HG03558 (cell line): ENCODE data around the gene MGA.

ENCODE experiments used
- ATAC-seq: cut with Tn5 transposase; IDR thresholded peaks from one replicate; pipeline ENCODE4 v1.9.1; 2021; ENCODE audit warnings: moderate number of reproducible peaks; ENCODE audit not compliant: unreplicated experiment; ENCODE audit errors: extremely low read depth

The MGA gene

DNA sequence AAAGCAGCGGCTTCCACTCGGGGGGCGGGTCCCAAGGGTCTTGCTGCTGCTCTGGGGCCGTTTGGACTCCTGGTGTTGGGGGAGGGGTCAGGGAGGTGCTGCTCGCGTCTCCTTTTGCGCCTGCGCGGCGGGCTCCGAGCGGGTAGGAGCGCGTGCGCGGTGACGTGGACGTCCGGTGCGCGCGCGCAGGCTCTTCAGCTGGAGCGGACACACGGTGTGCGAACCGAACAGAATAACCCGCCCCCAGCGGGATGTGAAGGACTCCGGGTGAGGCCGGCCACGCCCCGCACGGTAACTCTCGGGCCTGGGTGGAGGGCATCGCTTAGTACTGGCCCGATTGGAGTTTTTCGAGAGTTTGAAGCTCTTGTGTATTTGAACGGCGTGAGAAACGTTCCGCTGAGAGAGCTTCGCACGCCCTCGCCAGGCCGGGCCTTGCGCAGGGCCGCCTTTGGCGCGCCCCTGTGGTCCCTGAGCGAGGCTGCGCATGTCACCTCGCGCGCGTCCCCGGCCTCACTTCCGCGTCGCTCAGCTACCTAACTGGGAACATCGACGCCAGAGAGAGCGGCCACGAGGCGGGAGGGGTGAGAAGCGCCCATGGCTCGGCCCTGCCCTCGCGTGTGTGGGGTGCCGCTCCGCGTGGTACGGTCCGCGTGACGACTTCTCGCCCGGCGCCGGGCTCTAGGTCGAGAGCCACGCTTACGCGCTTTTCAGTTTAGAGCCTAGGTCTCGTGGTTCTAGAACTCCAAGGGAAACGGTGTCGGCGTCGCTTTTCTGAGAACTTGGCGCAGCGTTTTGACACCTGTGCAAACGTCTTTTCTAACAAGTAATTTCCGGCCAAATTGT, at the start of gene MGA:
Gene MGA, plus strand, starts transcription at position 171 of the 843 bp plus-strand sequence.
- ATAC-seq, result no peak

DNA sequence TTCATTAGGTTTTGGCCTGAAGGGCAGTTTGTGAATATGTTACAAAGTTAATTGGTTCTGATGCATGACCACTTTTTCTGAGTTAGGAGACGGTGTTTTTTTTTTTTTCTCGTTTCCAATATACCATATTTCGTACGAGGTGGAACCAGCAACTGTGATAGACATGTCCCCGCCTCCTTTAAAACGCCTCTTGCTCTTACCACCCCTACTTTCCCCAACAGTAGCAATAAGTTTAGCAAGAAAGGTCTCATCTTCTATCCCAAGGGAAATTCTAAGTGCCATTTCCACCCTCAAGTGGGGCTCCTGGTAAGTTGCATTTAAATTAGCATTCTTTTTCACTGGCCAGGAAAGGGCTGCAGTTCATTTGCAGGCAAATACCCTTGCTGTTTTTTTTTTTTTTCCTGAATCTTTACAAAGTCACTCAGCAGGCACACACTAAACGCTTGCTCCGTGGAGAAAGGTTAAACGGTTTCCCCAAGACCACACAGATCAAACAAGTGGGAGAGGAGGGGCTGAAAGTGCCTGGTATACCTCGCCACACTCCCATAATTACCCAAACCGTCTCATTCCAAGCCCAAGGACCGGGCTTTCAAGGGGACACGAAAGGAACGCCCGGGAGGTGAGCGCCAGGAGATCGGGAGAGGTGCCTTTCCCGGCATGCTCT, 39.5 kb upstream of the MGA start:
- no peak for ATAC-seq

DNA sequence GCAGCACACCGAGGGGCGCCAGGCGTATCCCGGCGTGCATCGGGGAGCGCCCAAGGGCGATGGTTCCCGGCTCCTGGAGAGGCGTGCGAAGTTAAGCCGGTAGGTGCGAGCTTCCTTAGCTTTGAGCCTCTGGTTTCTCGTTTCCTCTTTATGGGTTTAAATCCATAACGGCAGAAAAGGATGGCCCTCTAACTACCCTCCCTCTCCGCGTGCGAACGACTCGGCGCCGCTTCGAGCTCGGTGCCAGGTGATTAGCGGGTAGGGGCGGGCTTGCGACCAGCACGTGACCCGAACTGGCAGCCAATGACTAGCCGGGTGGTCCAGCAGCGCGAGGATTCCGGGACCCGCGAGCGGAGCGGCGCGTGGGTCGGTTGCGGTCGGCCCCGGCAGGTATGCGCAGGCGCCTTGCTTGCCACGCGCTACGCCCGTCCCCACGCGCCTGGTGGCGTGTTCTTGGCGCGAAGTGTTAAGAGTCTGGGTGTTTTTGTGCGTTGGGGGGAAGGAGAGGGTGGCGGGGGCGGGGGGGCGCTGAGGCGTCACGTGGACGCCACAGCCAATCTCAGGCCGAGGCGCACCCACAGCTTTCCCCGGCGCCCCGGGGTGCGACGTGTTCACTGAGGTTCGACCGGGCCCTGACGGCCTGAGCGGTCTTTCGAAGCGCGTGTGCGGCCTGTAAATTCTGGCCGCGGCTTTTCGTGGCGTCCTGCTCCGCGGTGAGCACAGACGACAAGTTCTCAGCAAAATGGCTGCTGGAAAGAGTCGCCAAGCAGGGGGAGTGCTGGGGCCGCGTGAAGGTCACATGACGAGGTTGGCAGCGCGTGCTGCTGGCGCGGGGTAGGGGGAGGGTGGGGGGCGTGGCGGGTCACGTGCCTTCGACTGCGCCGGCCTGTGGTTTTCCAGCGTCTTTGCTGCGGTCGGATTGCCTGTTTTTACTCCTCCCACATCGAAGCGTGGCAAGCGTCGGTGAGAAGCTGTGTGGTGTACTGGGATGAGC, 38.7 kb upstream of the MGA start:
- no peak for ATAC-seq

DNA sequence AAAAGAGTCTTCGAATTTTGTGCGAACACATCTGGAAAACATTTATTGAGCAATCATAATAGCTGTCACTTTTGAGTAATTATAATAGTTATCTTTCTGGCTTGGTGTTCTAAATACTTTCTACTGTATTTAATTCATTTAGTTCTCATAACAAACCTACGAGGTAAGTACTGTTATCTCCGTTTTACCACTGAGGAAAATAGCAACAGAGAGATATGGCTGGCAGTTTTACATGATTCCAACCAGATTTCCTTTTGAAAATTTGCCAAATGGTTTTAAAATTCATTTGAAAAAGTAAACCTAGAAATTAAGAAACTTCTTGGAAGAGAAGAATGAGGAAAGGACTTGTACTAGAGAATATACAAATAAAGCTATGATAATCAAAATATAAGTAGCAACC, 37.3 kb upstream of the MGA start:
- no peak for ATAC-seq

DNA sequence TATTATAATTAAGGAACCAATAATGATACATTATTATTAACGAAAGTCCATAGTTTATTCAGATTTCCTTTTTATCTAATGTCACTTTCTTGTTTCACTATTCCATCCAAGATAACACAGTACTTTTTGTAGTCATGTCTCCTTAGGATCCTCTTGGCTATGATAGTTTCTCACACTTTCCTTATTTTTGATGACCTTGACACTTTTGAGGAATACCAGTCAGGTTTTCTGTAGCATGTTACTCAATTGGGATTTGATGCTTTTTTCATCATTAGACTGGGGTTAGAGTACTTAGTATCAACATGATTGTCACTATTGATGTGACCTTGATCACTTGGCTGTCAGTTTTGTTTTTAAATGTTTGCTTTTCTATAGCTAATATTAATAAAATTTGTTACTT, 33.0 kb upstream of the MGA start:
- ATAC-seq, result no peak

DNA sequence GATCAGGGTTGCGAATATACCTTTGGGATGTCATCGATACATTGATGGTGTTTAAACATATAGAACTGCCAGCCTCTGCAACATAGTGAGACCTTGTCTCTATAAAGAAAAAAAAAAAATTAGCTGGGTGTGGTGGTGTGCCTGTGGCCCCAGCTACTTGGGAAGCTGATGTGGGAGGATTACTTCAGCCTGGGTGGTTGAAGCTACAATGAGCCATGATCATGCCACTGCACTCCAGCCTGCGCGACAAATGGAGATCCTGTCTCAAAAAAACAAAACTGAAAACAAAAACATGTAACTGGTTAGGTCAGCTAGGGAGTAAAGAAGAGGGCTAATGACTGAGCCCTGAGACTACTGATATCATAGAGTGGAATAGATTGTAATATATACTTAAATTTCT, 30.7 kb upstream of the MGA start:
- no peak for ATAC-seq

DNA sequence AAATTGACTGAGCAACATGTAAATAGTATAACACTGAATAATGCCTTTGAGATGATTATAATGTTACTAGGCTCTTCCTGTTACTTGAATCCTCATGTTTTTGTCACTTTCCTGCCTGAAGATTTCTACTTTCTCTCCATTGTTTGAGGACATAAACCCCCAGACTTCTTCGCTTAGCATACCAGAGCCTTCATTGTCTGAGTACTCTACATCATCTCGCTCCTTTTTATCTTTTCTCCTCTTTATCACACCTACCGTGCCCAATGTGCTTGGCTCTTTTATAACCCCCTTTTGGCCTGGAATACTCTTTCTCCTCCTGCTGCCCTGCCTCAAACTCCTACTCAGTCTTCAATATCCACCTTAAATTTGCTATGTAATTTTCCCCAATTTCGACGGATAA, 30.3 kb upstream of the MGA start:
- ATAC-seq, result no peak

DNA sequence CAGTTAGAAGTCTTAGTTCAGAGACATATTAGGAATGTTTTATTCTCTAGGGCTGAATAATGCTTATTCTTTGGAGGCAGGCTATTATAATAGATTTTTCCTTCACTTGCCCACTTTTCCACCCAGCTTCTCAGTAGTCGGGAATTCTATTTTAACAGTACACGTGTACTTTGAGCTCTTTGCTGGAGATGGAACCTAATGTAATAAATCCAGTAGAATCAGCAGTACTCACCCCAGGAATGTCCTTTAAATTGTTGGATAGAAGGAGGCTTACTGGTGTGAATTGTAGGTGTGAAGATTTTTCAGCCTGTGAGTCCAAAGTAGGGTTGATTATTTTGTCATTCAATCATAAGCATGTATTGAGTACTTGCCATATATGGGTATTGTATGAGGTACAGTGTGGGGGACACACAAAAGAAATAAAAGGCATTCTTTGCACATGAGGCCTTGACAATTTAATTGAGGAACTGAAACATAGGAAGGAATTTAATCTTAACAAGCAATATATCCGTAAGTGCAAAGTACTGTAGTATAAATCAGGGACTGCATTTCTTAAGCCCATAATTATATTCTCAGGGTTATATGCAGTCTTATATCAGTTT, 29.5 kb upstream of the MGA start:
- ATAC-seq, result no peak

DNA sequence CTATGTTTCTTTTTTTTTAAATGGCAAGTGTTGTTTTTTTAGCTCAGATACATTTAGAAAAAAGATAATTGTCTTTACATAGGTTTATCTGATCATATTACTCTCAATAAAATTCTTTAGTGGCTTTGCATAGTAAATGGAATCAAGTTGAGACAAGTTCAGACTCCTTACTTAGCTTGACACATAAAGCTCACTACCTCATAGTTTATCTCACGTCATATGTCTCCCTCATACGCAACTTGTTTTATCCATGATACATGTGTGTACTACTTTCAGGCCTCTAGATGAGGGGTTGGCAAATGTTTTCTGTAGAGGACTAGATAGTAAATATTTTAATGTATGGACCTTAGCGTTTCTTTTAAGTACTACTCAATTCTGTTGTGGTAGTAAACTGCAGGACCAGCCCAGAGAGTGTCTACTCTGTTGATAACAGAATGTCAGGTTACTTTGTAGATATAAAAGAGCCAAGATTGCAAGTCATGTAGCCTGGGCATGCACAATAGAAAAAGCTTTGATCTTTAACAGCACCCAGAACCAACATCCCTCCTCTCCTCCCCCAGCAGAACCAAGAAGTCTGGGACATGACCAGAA, 28.2 kb upstream of the MGA start:
- no peak for ATAC-seq

DNA sequence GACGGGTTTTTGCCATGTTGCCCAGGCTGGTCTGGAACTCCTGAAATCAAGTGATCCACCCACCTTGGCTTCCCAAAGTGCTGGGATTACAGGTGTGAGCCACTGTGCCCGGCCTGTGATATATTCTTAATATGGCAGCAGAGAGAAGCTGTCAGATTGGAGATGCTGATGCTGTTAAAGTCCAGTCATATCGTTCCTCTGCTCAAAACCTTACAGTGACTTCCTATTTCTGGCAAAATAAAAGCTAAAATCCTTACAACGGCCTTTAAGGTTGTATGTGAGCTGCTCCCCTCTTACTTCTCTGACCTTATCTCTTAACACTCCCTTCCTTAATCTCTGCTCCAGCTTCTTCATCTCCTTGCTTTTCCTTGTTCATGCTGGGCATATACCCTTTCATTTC, 26.6 kb upstream of the MGA start:
- no peak for ATAC-seq

DNA sequence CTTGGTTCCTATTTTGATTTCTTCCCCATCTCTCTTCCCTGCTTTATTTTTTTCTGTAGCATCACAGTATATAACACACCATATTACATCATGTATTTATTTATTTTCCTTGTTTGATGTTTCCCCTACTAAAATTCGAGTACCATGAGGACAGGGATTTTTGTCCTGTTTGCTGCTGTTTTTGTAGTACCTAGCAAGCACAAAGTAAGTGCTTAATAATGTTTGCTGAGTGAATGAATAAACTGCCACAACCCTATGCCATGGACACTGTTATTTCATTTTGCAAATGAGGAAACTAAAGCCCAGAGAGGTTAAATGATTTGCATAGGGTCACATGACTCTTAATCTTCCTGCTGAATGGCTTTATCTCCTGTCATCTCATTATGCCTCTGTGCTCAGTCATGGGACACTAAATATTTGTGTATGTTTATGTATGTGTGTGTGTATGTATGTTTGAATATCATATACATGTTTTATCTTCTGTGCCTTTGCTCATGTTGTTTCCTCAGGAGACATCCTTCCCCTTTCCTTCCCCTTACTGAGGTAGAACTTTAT, 26.1 kb upstream of the MGA start:
- no peak for ATAC-seq

DNA sequence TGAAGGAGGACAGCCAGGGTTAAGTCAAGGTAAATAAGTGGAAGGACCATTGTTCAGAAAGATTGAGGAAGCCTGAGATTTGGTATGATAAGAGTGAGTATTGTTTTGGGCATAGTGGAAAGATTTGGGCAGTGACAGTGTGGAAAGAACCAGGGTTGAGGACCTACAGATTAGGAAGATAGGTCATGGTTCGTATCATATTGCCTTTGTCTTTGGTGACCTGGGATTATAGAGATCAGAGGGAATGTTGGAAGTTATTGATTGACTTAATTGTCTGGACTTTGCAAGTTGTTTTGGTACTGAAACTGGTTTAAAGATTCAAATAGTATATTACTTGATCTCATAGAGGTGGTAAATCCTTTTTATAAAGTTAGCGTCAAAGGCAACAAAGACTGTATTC, 23.1 kb upstream of the MGA start:
- ATAC-seq, result no peak

DNA sequence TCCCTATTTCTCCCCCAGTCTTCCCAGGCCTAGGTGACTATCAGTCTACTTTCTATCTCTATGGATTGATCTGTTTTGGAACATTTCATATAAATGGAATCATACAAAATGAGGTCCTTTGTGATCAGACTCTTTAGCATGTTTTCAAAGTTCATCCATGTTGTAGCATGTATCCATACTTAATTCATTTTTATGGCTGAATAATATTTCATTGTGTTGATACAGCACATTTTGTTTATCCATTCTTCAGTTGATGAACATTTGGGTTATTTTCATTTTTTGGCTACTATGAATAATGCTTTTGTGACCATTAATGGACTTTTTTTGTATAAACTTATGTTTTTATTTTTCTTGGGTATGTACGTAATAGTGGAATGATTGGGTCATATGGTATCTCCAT, 19.2 kb upstream of the MGA start:
- no peak for ATAC-seq

DNA sequence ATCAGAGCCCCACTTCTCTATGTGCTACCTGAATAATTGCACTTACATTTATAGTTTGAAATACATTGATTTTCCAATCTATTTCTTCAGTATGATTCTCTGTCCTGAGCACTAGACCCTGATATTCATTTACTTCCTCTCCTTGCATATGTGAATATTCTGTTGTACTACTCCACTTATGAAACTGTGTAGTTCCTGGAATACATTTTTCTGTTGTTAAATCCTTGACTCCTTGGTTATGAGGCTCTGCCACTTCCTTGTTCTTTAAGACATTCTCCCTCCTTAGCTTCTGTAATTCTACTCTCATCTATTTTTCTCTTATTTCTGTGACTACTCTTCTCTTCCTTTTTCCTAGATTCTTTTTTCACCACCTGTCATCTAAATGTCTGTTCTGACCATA, 12.9 kb upstream of the MGA start:
- ATAC-seq, result no peak

DNA sequence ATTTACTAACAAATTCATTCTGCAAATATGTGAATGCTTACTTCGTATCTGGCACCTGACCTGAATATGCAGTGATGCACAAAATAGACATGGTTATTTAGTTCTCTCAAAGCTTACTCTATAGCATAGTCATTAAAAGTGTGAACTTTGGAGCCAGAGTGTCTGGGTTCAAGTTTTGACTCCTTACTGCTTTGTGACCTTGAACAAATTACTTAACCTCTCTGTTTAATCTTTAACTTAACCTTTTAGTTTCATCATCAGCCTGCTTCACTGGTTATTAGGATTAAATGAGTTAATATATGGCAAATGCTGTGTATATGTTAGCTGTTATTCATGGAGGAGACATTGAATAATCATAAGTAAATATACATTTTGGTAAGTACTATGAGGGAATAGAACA, 12.1 kb upstream of the MGA start:
- no peak for ATAC-seq

DNA sequence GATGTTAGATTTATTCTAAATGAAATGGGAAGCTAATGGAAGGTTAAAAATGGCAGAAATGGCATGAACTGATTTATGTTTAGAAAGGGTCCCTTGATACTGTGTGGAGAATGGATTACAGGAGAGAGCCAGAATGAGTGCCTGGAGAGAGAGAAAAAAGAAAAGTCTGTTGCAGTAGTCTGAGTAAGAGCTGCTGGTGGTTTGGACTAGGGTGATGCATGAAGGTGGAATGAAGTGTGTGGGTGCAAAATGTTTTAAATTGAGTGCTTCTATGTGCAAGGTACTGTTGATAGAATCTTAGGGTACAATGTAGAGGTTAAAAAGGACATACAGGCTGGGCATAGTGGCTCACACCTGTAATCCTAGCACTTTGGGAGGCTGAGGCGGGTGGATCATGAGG, 11.4 kb upstream of the MGA start:
- ATAC-seq, result no peak

DNA sequence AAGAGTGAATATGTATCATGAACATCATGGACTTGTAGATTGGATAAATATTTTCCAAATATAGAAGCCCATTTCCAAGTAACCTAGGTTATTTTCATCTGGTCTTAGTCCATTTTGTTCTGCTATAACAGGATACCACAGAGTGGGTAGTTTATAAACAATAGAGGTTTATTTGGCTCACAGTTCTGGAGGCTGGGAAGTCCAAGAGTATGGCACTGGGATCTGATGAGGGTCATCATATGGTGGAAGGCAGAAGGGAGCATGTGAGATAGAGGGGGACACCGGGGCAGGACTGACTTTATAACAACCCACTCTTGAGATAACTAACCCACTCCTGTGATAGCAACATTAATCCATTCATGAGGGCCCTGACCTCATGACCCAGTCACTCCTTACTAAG, 9.4 kb upstream of the MGA start:
- no peak for ATAC-seq

DNA sequence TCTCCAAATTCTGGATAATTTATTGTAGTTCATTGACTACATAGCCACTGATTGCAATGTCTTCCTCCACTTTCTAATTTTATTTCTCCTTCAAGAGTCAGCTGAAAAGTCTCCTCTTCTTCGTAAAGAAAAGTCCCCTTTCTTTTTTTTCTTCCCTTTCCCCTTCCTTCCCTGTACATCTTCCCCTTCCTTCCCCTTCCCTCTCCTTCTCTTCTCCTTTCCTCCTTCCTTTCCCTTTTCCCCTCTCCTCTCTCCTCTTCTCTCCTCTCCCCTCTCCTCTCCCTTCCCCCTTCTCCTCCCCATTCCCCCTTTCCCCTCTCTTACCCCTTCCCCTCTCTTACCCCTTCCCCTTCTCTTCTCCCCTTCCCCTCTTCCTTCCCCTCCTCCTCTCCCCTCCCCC, 8.8 kb upstream of the MGA start:
- ATAC-seq, result no peak

DNA sequence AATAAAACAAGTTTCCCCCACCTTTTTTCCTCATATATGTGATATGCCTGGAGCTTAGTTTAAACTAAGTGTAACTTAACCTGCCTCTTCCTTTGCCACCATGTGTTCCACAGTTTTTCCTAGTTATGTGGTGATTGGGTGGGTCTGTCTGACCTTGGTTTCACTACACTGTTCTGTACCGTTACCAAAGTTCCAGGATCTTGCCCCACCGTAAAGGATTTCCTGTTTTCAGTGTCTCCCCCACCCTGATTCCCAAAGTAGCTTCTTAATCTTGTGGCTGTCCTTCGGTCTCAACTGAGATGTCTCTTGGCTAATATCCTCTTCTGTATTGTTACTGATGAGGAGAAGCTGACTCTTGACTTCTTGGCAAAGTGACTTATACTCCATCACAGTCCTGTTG, 6.4 kb upstream of the MGA start:
- no peak for ATAC-seq

DNA sequence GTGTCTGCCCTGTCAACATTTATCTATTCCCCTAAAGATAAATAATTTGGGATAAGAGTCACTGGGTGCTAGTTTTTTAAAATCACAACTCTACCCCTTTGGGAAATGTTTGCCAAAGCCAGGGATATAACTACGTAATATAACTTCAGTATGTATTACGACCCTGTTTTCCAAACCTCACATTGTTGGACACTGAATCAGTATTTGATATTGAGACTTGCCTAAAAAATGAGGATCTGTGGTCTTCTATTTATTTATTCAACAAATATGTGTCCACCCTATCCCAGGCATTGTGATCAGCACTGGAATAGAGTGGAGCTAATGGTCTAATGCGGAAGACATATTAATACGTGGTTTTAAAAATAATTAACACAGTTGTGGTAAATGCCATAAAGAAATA, 4.5 kb upstream of the MGA start:
- ATAC-seq, result no peak
